ENCODE results near the gene MSI2. TPM values are rescaled to one million over a fixed set of nuclear protein-coding genes. Genes with fewer than 3 reads are reported as not detected.

Gene MSI2
- total and polyA plus RNA-seq, 4 donors: 9.4 to 64.0 (median 30.4) TPM

DNA sequence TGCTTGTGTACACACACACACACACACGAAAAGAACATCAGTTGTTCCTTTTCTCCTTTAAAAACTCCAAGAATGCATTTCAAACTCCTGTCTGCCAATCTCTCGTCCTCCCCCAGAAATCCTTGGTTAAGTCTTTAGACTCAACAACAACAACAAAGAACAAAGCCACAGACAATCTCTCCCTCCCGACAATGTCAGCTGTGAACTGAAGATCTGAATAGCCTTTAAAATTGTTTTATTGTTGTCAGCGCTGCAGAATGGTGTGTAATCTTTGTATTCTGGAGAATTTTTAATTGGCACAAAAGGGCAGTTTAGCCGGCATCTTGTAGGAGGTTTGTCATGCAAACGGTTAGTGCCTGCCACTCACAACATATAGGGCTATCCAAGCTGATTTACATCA, 219.5 kb downstream of the MSI2 start:
- Histone ChIP-seq H3K4me1 (ENCODE audit: control insufficient read depth in 5 of 5, insufficient read depth in 5 of 5, low read length in 5 of 5) (peaks cover 0 to 44% (median 13%) of the 10 kb centered on the region in 5 donors), H3K9me3 (ENCODE audit: control insufficient read depth in 4 of 4, insufficient read depth in 3 of 4, low read length in 3 of 4) (no peaks in the 10 kb centered on the region), H3K27ac (ENCODE audit: low read depth in 1 of 2, low read length in 1 of 2) (no peak overlapping the region), H3K27me3 (ENCODE audit: control insufficient read depth in 3 of 3, insufficient read depth in 3 of 3, low read length in 2 of 3) (no peaks in the 10 kb centered on the region), H3K9ac (ENCODE audit: insufficient read depth in 1 of 2, low read length in 2 of 2) (no peak overlapping the region), H3K36me3 (ENCODE audit: control insufficient read depth in 4 of 4, insufficient read depth in 4 of 4, low read length in 4 of 4) (no peaks in the 10 kb centered on the region), H3K4me3 (no peak overlapping the region)
- ATAC-seq (ENCODE audit: insufficient read depth, low FRiP score) (no peak), DNase-seq (no peak)
- 92% methylated on average over 6 of the region's 6 CpGs for WGBS, 2 donors
- TF ChIP-seq CTCF (IDR thresholded peaks at IDR 0.05; ENCODE audit: control extremely low read depth, extremely low read depth): no peak

- no peak for DNase-seq
These were observed 221.4 kb downstream of the MSI2 start for GRCh38 chr17:57477522-57478362.

GRCh38 chr17:57478478-57479250, 222.3 kb downstream of the MSI2 start:
- no peak overlapping the region for H3K9ac ChIP-seq (ENCODE audit: insufficient read depth in 1 of 2, low read length in 2 of 2)
- 78 to 84% methylated on average over 8 of the region's 8 CpGs for WGBS, 2 donors

More at GRCh38 chr17:57477522-57478362, 221.4 kb downstream of the MSI2 start:
- Histone ChIP-seq H3K4me3 (no peak overlapping the region), H3K4me1 (ENCODE audit: control insufficient read depth in 5 of 5, insufficient read depth in 5 of 5, low read length in 5 of 5) (peaks cover 0 to 43% (median 18%) of the 10 kb centered on the region in 5 donors), H3K27ac (ENCODE audit: low read depth in 1 of 2, low read length in 1 of 2) (no peak overlapping the region), H3K9me3 (ENCODE audit: control insufficient read depth in 4 of 4, insufficient read depth in 3 of 4, low read length in 3 of 4) (no peaks in the 10 kb centered on the region), H3K27me3 (ENCODE audit: control insufficient read depth in 3 of 3, insufficient read depth in 3 of 3, low read length in 2 of 3) (no peaks in the 10 kb centered on the region), H3K9ac (ENCODE audit: insufficient read depth in 1 of 2, low read length in 2 of 2) (no peak overlapping the region), H3K36me3 (ENCODE audit: control insufficient read depth in 4 of 4, insufficient read depth in 4 of 4, low read length in 4 of 4) (no peaks in the 10 kb centered on the region)
- WGBS, 2 donors: 86 to 91% methylated on average over 9 of the region's 9 CpGs
- TF ChIP-seq CTCF (IDR thresholded peaks at IDR 0.05; ENCODE audit: control extremely low read depth, extremely low read depth): no peak
- no peak for ATAC-seq (ENCODE audit: insufficient read depth, low FRiP score)

More at GRCh38 chr17:57478478-57479250, 222.3 kb downstream of the MSI2 start:
- no peak for TF ChIP-seq CTCF (IDR thresholded peaks at IDR 0.05; ENCODE audit: control extremely low read depth, extremely low read depth)
- no peaks in the 10 kb centered on the region for H3K36me3 ChIP-seq (ENCODE audit: control insufficient read depth in 4 of 4, insufficient read depth in 4 of 4, low read length in 4 of 4)
- H3K4me1 ChIP-seq (ENCODE audit: control insufficient read depth in 5 of 5, insufficient read depth in 5 of 5, low read length in 5 of 5): peaks cover 0 to 38% (median 14%) of the 10 kb centered on the region in 5 donors
- no peaks in the 10 kb centered on the region for H3K27me3 ChIP-seq (ENCODE audit: control insufficient read depth in 3 of 3, insufficient read depth in 3 of 3, low read length in 2 of 3)
- no peak overlapping the region for H3K4me3 ChIP-seq
- no peak for ATAC-seq (ENCODE audit: insufficient read depth, low FRiP score)
- no peak overlapping the region for H3K27ac ChIP-seq (ENCODE audit: low read depth in 1 of 2, low read length in 1 of 2)
- no peaks in the 10 kb centered on the region for H3K9me3 ChIP-seq (ENCODE audit: control insufficient read depth in 4 of 4, insufficient read depth in 3 of 4, low read length in 3 of 4)
- DNase-seq: peak in 2 of 3 donors; percentile 60 to 63
